Measurements from ENCODE around the gene CASD1. TPM values are rescaled to one million over a fixed set of nuclear protein-coding genes. Genes with fewer than 3 reads are reported as not detected.

The CASD1 gene
- total RNA-seq, 2 experiments from 2014 or later: 19.6 to 24.7 TPM

GRCh38 chr7:94577357-94577756 is 67.7 kb downstream of the CASD1 start:
- H3K9me3 ChIP-seq (ENCODE audit: low read length): no peaks in the 10 kb centered on the region
- BruUV-seq (replicated peaks): no TSS peak
- TF ChIP-seq, protein P1, sequence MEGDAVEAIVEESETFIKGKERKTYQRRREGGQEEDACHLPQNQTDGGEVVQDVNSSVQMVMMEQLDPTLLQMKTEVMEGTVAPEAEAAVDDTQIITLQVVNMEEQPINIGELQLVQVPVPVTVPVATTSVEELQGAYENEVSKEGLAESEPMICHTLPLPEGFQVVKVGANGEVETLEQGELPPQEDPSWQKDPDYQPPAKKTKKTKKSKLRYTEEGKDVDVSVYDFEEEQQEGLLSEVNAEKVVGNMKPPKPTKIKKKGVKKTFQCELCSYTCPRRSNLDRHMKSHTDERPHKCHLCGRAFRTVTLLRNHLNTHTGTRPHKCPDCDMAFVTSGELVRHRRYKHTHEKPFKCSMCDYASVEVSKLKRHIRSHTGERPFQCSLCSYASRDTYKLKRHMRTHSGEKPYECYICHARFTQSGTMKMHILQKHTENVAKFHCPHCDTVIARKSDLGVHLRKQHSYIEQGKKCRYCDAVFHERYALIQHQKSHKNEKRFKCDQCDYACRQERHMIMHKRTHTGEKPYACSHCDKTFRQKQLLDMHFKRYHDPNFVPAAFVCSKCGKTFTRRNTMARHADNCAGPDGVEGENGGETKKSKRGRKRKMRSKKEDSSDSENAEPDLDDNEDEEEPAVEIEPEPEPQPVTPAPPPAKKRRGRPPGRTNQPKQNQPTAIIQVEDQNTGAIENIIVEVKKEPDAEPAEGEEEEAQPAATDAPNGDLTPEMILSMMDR (conservative IDR thresholded peaks at IDR 0.05; ENCODE audit: low read length): no peak
- no peak for TF ChIP-seq EZH2phosphoT487 (IDR thresholded peaks at IDR 0.05; ENCODE audit: borderline replicate concordance, low read depth, low read length)
- CTCF ChIA-PET (ENCODE audit: unreplicated experiment): no interaction called here
- POLR2A ChIA-PET: no interaction called here
- H3K36me3 ChIP-seq (ENCODE audit: insufficient read depth, low read length): no peaks in the 10 kb centered on the region
- no peak for DNase-seq (ENCODE audit: low spot score)
- no peak overlapping the region for H3K27ac ChIP-seq (ENCODE audit: low read depth, low read length, poor library complexity, severe bottlenecking)
- no peaks in the 10 kb centered on the region for H3K4me1 ChIP-seq (ENCODE audit: insufficient read depth, low read length, poor library complexity, severe bottlenecking)
- intact Hi-C loops (cut with micrococcal nuclease; ENCODE audit: unreplicated experiment): no loop called here
- no peaks in the 10 kb centered on the region for H4K20me1 ChIP-seq (ENCODE audit: insufficient read depth, low read length)
- H2AFZ ChIP-seq (ENCODE audit: low read length): no peak overlapping the region
- H3K4me3 ChIP-seq (ENCODE audit: low read depth, low read length, poor library complexity, severe bottlenecking): no peak overlapping the region
- no peaks in the 10 kb centered on the region for H3K79me2 ChIP-seq (ENCODE audit: insufficient read depth, low read depth, low read length)
- H3K4me2 ChIP-seq (ENCODE audit: low read length): no peak overlapping the region
- no peaks in the 10 kb centered on the region for H3K9me2 ChIP-seq (ENCODE audit: insufficient read depth, low read length)

GRCh38 chr7:94578614-94579013 is 69.0 kb downstream of the CASD1 start:
- intact Hi-C loops (cut with micrococcal nuclease; ENCODE audit: unreplicated experiment): no loop called here
- CTCF ChIA-PET (ENCODE audit: unreplicated experiment): no interaction called here
- POLR2A ChIA-PET: interaction anchor here (0.6 kb wide), 1 partner anchor 1054 kb away, joined by 3 read pairs; no protein-coding TSS in a partner anchor

DNA sequence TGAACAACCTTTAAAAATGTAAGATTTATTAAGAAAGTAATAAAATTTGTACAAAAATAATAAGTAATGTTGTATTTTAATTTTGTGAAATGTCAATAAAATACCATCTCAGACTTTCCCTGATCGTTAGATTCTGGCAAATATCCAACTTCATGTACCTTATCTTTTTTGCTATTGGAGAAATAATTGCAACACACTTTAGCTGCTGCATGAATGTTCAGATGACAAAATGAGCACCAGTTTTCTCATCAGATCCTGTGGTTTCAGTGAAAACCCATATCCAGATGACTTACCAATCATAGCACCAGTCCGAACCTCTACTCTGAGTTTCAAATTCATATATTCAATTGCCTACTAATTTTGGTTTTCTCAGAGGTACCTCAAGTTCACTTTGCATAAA is 69.9 kb downstream of the CASD1 start:
- no peaks in the 10 kb centered on the region for H3K36me3 ChIP-seq (ENCODE audit: insufficient read depth, low read length)
- no peak overlapping the region for H3K4me3 ChIP-seq (ENCODE audit: low read depth, low read length, poor library complexity, severe bottlenecking)
- no peak overlapping the region for H2AFZ ChIP-seq (ENCODE audit: low read length)
- no peak overlapping the region for H3K27ac ChIP-seq (ENCODE audit: low read depth, low read length, poor library complexity, severe bottlenecking)
- no peaks in the 10 kb centered on the region for H3K79me2 ChIP-seq (ENCODE audit: insufficient read depth, low read depth, low read length)
- intact Hi-C loops (cut with micrococcal nuclease; ENCODE audit: unreplicated experiment): no loop called here
- no peaks in the 10 kb centered on the region for H3K9me2 ChIP-seq (ENCODE audit: insufficient read depth, low read length)
- no peaks in the 10 kb centered on the region for H4K20me1 ChIP-seq (ENCODE audit: insufficient read depth, low read length)
- TF ChIP-seq, protein P1 (conservative IDR thresholded peaks at IDR 0.05; ENCODE audit: low read length): no peak
- no peak for TF ChIP-seq EZH2phosphoT487 (IDR thresholded peaks at IDR 0.05; ENCODE audit: borderline replicate concordance, low read depth, low read length)
- BruUV-seq (replicated peaks): no TSS peak
- no peaks in the 10 kb centered on the region for H3K9me3 ChIP-seq (ENCODE audit: low read length)
- ChIA-PET POLR2A (interaction anchor here (0.6 to 1.2 kb wide), 2 partner anchors 11 to 46 kb away, joined by 3 read pairs; no protein-coding TSS in a partner anchor), CTCF (ENCODE audit: unreplicated experiment) (no interaction called here)
- no peak overlapping the region for H3K4me2 ChIP-seq (ENCODE audit: low read length)
- H3K4me1 ChIP-seq (ENCODE audit: insufficient read depth, low read length, poor library complexity, severe bottlenecking): no peaks in the 10 kb centered on the region
- no peak for DNase-seq (ENCODE audit: low spot score)

More at GRCh38 chr7:94578614-94579013, 69.0 kb downstream of the CASD1 start:
- H3K4me2 ChIP-seq (ENCODE audit: low read length): no peak overlapping the region
- TF ChIP-seq, protein P1 (conservative IDR thresholded peaks at IDR 0.05; ENCODE audit: low read length): no peak
- no peak for TF ChIP-seq EZH2phosphoT487 (IDR thresholded peaks at IDR 0.05; ENCODE audit: borderline replicate concordance, low read depth, low read length)
- H3K4me1 ChIP-seq (ENCODE audit: insufficient read depth, low read length, poor library complexity, severe bottlenecking): no peaks in the 10 kb centered on the region
- no peaks in the 10 kb centered on the region for H3K9me2 ChIP-seq (ENCODE audit: insufficient read depth, low read length)
- H3K79me2 ChIP-seq (ENCODE audit: insufficient read depth, low read depth, low read length): no peaks in the 10 kb centered on the region
- no peak for DNase-seq (ENCODE audit: low spot score)
- no peak overlapping the region for H2AFZ ChIP-seq (ENCODE audit: low read length)
- H3K27ac ChIP-seq (ENCODE audit: low read depth, low read length, poor library complexity, severe bottlenecking): no peak overlapping the region
- BruUV-seq (replicated peaks): no TSS peak
- H3K4me3 ChIP-seq (ENCODE audit: low read depth, low read length, poor library complexity, severe bottlenecking): no peak overlapping the region
- H4K20me1 ChIP-seq (ENCODE audit: insufficient read depth, low read length): no peaks in the 10 kb centered on the region
- H3K36me3 ChIP-seq (ENCODE audit: insufficient read depth, low read length): no peaks in the 10 kb centered on the region
- no peaks in the 10 kb centered on the region for H3K9me3 ChIP-seq (ENCODE audit: low read length)
